H9 (cell line): ENCODE data around the gene ATRNL1. TPM values are rescaled to one million over a fixed set of nuclear protein-coding genes. Genes with fewer than 3 reads are reported as not detected.
A peak's percentile ranks its signal among the peaks of the same experiment; 100 is the strongest.

Experiments used
- DNase-seq: peaks from one replicate; pipeline ENCODE4 v3.0.0-alpha.2; 2017
- H2AFZ ChIP-seq: one replicate; pipeline ENCODE4 v1.6.1; 2013; ENCODE audit warnings: mild to moderate bottlenecking, low read length, control low read depth, moderate library complexity
- H2AK5ac ChIP-seq: 2 replicates; pipeline ENCODE4 v1.6.1; 2013; ENCODE audit warnings: low read length, control low read depth, mixed read lengths; ENCODE audit not compliant: insufficient read length
- H2BK120ac ChIP-seq: one replicate; pipeline ENCODE4 v1.6.1; 2013; ENCODE audit warnings: low read depth, mild to moderate bottlenecking, low read length, control low read depth, inconsistent platforms; ENCODE audit not compliant: poor library complexity, severe bottlenecking
- H2BK12ac ChIP-seq: 2 replicates; pipeline ENCODE4 v1.6.1; 2013; ENCODE audit warnings: low read length, control low read depth, mixed read lengths, low read depth; ENCODE audit not compliant: insufficient read length
- H2BK15ac ChIP-seq: 2 replicates; pipeline ENCODE4 v1.6.1; 2013; ENCODE audit warnings: low read depth, low read length, control low read depth
- H2BK20ac ChIP-seq: one replicate; pipeline ENCODE4 v1.6.1; 2013; ENCODE audit warnings: low read depth, mild to moderate bottlenecking, low read length, control low read depth, inconsistent platforms; ENCODE audit not compliant: poor library complexity, severe bottlenecking
- H2BK5ac ChIP-seq: 2 replicates; pipeline ENCODE4 v1.6.1; 2013; ENCODE audit warnings: low read length, control low read depth, mixed read lengths; ENCODE audit not compliant: insufficient read length
- H3K14ac ChIP-seq: 2 replicates; pipeline ENCODE4 v1.6.1; 2013; ENCODE audit warnings: low read length, control low read depth; ENCODE audit not compliant: insufficient read depth
- H3K18ac ChIP-seq: 2 replicates; pipeline ENCODE4 v1.6.1; 2013; ENCODE audit warnings: low read depth, mild to moderate bottlenecking, mixed read lengths, low read length, control low read depth; ENCODE audit not compliant: insufficient read length
- H3K23ac ChIP-seq: 2 replicates; pipeline ENCODE4 v1.6.1; 2013; ENCODE audit warnings: low read length, control low read depth, mixed read lengths, low read depth; ENCODE audit not compliant: insufficient read length
- H3K23me2 ChIP-seq: 2 replicates; pipeline ENCODE4 v1.6.1; 2013; ENCODE audit warnings: low read depth, mild to moderate bottlenecking, mixed read lengths, low read length, control low read depth; ENCODE audit not compliant: insufficient read length, poor library complexity, severe bottlenecking
- H3K27ac ChIP-seq: 2 replicates; pipeline ENCODE4 v1.5.1; 2013; ENCODE audit warnings: low read length, control low read depth, mixed read lengths, low read depth; ENCODE audit not compliant: insufficient read length
- H3K27me3 ChIP-seq: 2 replicates; pipeline ENCODE4 v1.6.1; 2013; ENCODE audit warnings: low read length, control low read depth, inconsistent platforms; ENCODE audit not compliant: insufficient read depth
- H3K4ac ChIP-seq: 2 replicates; pipeline ENCODE4 v1.6.1; 2013; ENCODE audit warnings: low read depth, mild to moderate bottlenecking, control low read depth, inconsistent platforms, low read length, moderate library complexity
- H3K4me1 ChIP-seq: 2 replicates; pipeline ENCODE4 v1.6.1; 2013; ENCODE audit warnings: low read length, control low read depth, inconsistent platforms; ENCODE audit not compliant: insufficient read depth
- H3K4me2 ChIP-seq: 2 replicates; pipeline ENCODE4 v1.6.1; 2013; ENCODE audit warnings: low read length, control low read depth, mixed read lengths; ENCODE audit not compliant: insufficient read length, insufficient read depth
- H3K56ac ChIP-seq: 2 replicates; pipeline ENCODE4 v1.6.1; 2013; ENCODE audit warnings: low read depth, mild to moderate bottlenecking, mixed read lengths, low read length, control low read depth; ENCODE audit not compliant: insufficient read length
- H3K79me1 ChIP-seq: 2 replicates; pipeline ENCODE4 v1.6.1; 2013; ENCODE audit warnings: low read depth, mild to moderate bottlenecking, moderate library complexity, low read length, control low read depth, inconsistent platforms; ENCODE audit not compliant: insufficient read depth, poor library complexity, severe bottlenecking
- H3K79me2 ChIP-seq: 2 replicates; pipeline ENCODE4 v1.6.1; 2013; ENCODE audit warnings: low read length, control low read depth, inconsistent platforms; ENCODE audit not compliant: insufficient read depth
- H3K9ac ChIP-seq: 2 replicates; pipeline ENCODE4 v1.6.1; 2013; ENCODE audit warnings: low read length, control low read depth, mixed read lengths; ENCODE audit not compliant: insufficient read length; ENCODE audit errors: extremely low read depth
- H3K9me3 ChIP-seq: one replicate; pipeline ENCODE4 v1.6.1; 2013; ENCODE audit warnings: low read depth, low read length, inconsistent platforms; ENCODE audit not compliant: control insufficient read depth
- H3T11ph ChIP-seq: one replicate; pipeline ENCODE4 v1.6.1; 2013; ENCODE audit warnings: mild to moderate bottlenecking, low read length, control low read depth, inconsistent platforms
- H4K20me1 ChIP-seq: one replicate; pipeline ENCODE4 v1.6.1; 2013; ENCODE audit not compliant: control insufficient read depth, insufficient read length, insufficient read depth
- H4K5ac ChIP-seq: 2 replicates; pipeline ENCODE4 v1.6.1; 2013; ENCODE audit warnings: low read depth, mild to moderate bottlenecking, mixed read lengths, low read length, control low read depth; ENCODE audit not compliant: insufficient read length
- H4K8ac ChIP-seq: replicated peaks from 2 replicates; pipeline ENCODE4 v1.6.1; 2013; ENCODE audit warnings: low read length, control low read depth, mixed read lengths, low read depth; ENCODE audit not compliant: insufficient read length
- H4K91ac ChIP-seq: 2 replicates; pipeline ENCODE4 v1.6.1; 2013; ENCODE audit warnings: low read depth, mild to moderate bottlenecking, moderate library complexity, mixed read lengths, low read length, control low read depth; ENCODE audit not compliant: insufficient read length
- H3K27ac Mint-ChIP-seq, 3 experiments: 2 replicates in 2 of 3; 3 replicates in 1 of 3; pipeline ENCODE4 v1.8.0; 2020 to 2021; ENCODE audit warnings: mixed read lengths in 3 of 3, mild to moderate bottlenecking in 1 of 3, moderate library complexity in 1 of 3
- H3K27me3 Mint-ChIP-seq: 2 replicates; pipeline ENCODE4 v1.8.0; 2021; ENCODE audit warnings: low read depth, mild to moderate bottlenecking, moderate library complexity, mixed read lengths
- H3K36me3 Mint-ChIP-seq, 3 experiments: 2 replicates in 2 of 3; 3 replicates in 1 of 3; pipeline ENCODE4 v1.8.0; 2020 to 2021; ENCODE audit warnings: low read depth in 3 of 3, mixed read lengths in 3 of 3; ENCODE audit not compliant: insufficient read depth in 1 of 3
- H3K4me1 Mint-ChIP-seq, 2 experiments: 2 replicates each; pipeline ENCODE4 v1.8.0; 2020; ENCODE audit warnings: mixed read lengths in 2 of 2
- H3K4me3 Mint-ChIP-seq, 2 experiments: 2 replicates in 1 of 2; 3 replicates in 1 of 2; pipeline ENCODE4 v1.8.0; 2020 to 2021; ENCODE audit warnings: mild to moderate bottlenecking in 2 of 2, mixed read lengths in 2 of 2, moderate library complexity in 1 of 2
- H3K9me3 Mint-ChIP-seq, 2 experiments: 2 replicates in 1 of 2; 3 replicates in 1 of 2; pipeline ENCODE4 v1.8.0; 2020; ENCODE audit warnings: mild to moderate bottlenecking in 2 of 2, mixed read lengths in 2 of 2, moderate library complexity in 1 of 2
- WGBS: extraction: QIAGEN DNeasy Blood & Tissue Kit; methylation state at CpG from one replicate; pipeline ENCODE4 v1.1.7; 2013; ENCODE audit warnings: missing lambda C conversion rate, low lambda C conversion rate, mixed read lengths; ENCODE audit not compliant: insufficient read length; ENCODE audit errors: extremely low coverage; 5-methylcytosine and 5-hydroxymethylcytosine counted together
- total RNA-seq: library from RNA; stranded (reverse); gene quantifications from 2 replicates; pipeline ENCODE4 v1.2.1, GENCODE V29; 2021
- TF ChIP-seq, protein P1 (sequence below): fragments of 200-600 bp; sonication (generic); conservative IDR thresholded peaks from 3 replicates; pipeline ENCODE4 v1.8.0; 2021; ENCODE audit warnings: antibody characterized with exemption, mild to moderate bottlenecking

The ATRNL1 gene
- total RNA-seq, 1 experiment from 2014 or later, result 9.2 TPM

DNA sequence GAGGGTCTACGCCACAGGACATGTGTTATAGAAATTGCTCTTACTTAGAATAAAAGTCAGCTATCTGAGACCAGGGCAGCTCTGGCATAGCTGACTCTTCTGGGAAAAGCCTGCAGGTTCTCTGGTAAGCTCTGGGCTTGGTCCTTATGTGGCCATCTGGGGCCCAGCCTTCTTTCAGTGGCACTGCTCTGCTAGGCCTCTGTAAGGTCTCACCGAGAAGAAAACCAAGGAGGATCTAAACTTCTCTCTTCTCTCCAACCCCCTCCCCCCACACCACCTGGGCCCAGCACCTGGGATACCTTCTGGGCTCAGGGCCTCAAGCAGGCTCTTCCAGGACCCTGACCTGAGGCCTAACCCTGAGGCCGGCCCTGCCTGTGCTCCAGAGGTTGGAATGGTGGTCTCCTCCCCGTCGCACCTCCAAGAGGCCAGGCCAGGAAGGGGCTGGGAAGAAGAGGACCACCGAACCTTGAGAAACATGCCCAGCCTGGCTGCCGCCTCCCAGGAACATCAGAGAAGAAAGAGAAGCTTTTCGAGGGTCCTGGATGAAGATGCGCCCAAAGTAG lies 856.2 kb downstream of the ATRNL1 start:
- Histone ChIP-seq H3K27ac (no peak overlapping the region), H3K79me2 (no peaks in the 10 kb centered on the region), H3K9ac (no peak overlapping the region), H4K91ac (no peak overlapping the region), H2BK15ac (no peak overlapping the region), H3K56ac (no peak overlapping the region), H3K14ac (no peak overlapping the region), H3K18ac (no peak overlapping the region), H2AK5ac (no peak overlapping the region), H3K4ac (no peak overlapping the region), H2BK120ac (no peak overlapping the region), H4K20me1 (no peaks in the 10 kb centered on the region), H3T11ph (no peak overlapping the region), H3K27me3 (no peaks in the 10 kb centered on the region), H2BK5ac (no peak overlapping the region), H4K5ac (no peak overlapping the region), H3K23ac (no peak overlapping the region), H2AFZ (no peak overlapping the region), H3K9me3 (no peaks in the 10 kb centered on the region), H4K8ac (no peak overlapping the region), H3K23me2 (no peaks in the 10 kb centered on the region), H3K4me1 (no peaks in the 10 kb centered on the region), H2BK20ac (no peak overlapping the region), H3K79me1 (no peaks in the 10 kb centered on the region), H3K4me2 (no peak overlapping the region), H2BK12ac (no peak overlapping the region)
- peaks cover 18 to 24% of the 10 kb centered on the region in 2 experiments for H3K4me1 Mint-ChIP-seq
- peak overlapping the region in 1 of 3 experiments; percentile 72; a peak in 1 of 7 replicates for H3K27ac Mint-ChIP-seq
- no peak for DNase-seq
- no peaks in the 10 kb centered on the region for H3K36me3 Mint-ChIP-seq
- H3K4me3 Mint-ChIP-seq, result no peak overlapping the region
- no peaks in the 10 kb centered on the region for H3K27me3 Mint-ChIP-seq
- TF ChIP-seq, protein P1, sequence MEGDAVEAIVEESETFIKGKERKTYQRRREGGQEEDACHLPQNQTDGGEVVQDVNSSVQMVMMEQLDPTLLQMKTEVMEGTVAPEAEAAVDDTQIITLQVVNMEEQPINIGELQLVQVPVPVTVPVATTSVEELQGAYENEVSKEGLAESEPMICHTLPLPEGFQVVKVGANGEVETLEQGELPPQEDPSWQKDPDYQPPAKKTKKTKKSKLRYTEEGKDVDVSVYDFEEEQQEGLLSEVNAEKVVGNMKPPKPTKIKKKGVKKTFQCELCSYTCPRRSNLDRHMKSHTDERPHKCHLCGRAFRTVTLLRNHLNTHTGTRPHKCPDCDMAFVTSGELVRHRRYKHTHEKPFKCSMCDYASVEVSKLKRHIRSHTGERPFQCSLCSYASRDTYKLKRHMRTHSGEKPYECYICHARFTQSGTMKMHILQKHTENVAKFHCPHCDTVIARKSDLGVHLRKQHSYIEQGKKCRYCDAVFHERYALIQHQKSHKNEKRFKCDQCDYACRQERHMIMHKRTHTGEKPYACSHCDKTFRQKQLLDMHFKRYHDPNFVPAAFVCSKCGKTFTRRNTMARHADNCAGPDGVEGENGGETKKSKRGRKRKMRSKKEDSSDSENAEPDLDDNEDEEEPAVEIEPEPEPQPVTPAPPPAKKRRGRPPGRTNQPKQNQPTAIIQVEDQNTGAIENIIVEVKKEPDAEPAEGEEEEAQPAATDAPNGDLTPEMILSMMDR, result no peak
- no CpG with 5 or more reads among the region's 9 CpGs for WGBS
- no peaks in the 10 kb centered on the region for H3K9me3 Mint-ChIP-seq
